ENCODE data around the gene CCDC74B.
"Not testable (repeated sequence)": the region's sequence is repeated elsewhere in the genome, so short reads cannot be mapped to it uniquely, and the experiment has no call there.

The CCDC74B gene

DNA sequence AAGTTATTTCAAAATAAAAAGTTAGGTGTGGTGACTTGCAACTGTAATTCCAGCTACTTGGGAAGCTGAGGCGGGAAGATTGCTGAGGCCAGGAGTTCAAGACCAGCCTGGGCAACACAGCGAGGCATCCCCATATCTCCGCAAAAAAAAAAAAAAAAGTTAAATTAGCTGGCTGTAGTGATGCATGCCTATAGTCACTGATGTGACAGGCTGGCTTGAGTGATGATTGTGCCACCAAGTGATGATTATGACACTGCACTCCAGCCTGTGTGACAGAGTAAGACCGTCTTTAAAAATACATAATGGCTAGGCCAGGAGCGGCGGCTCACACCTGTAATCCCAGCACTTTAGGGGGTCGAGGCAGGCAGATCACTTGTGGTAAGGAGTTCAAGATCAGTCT is 25.0 kb upstream of the CCDC74B start:
- no peaks in the 10 kb centered on the region for H4K20me1 ChIP-seq (ENCODE audit: insufficient read depth, low read length, poor library complexity, severe bottlenecking)
- H3K9me2 ChIP-seq (replicated peaks; ENCODE audit: low read depth, low read length) = no peaks in the 10 kb centered on the region
- H3F3A ChIP-seq (ENCODE audit: low read depth) = no peaks in the 10 kb centered on the region
- H3K4me1 ChIP-seq (ENCODE audit: insufficient read depth, low read length, poor library complexity, severe bottlenecking) = no peaks in the 10 kb centered on the region
- peaks cover 79% of the 10 kb centered on the region; the same call in 1 of the 2 replicates for H3K36me3 ChIP-seq (ENCODE audit: insufficient read depth, low read length)
- H3K9me3 ChIP-seq (ENCODE audit: insufficient read depth, low read depth, low read length) = no peaks in the 10 kb centered on the region
- no peak overlapping the region for H3K9ac ChIP-seq (ENCODE audit: low read depth, low read length, poor library complexity, severe bottlenecking)
- no peaks in the 10 kb centered on the region for H3K27me3 ChIP-seq (ENCODE audit: insufficient read depth, low read length, poor library complexity, severe bottlenecking)
- H3K4me2 ChIP-seq (ENCODE audit: low read depth, low read length, poor library complexity, severe bottlenecking) = no peak overlapping the region
- no peak overlapping the region for H2AFZ ChIP-seq (ENCODE audit: low read length)
- TF ChIP-seq CTCF (conservative IDR thresholded peaks at IDR 0.05; ENCODE audit: low read length) = no peak
- no peak for TF ChIP-seq EZH2phosphoT487 (IDR thresholded peaks at IDR 0.05; ENCODE audit: borderline replicate concordance)
- H3K4me3 ChIP-seq (ENCODE audit: low read length, poor library complexity, severe bottlenecking) = no peak overlapping the region
- H3K79me2 ChIP-seq (ENCODE audit: insufficient read depth, low read length) = no peaks in the 10 kb centered on the region

DNA sequence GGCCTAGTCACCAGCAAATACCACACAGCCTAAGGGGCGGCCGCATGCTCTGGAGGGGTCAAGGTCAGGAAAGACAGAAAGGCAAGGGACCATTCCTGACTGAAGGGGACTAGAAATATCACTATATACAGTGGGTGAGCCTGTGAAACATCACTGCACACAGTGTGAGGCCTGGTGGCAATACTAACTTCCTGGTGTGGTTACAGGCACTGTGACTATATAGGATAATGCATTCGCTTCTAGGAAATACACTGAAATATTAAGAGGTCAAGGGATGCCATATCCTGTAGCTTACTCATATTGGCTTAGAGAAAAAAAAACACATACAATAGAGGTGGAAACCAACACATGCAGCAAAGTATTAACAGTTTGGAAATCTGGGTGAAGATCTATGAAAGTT is 24.3 kb upstream of the CCDC74B start:
- not testable (repeated sequence) for H2AFZ ChIP-seq (ENCODE audit: low read length); H3K79me2 ChIP-seq (ENCODE audit: insufficient read depth, low read length); H4K20me1 ChIP-seq (ENCODE audit: insufficient read depth, low read length, poor library complexity, severe bottlenecking); H3F3A ChIP-seq (ENCODE audit: low read depth); H3K9ac ChIP-seq (ENCODE audit: low read depth, low read length, poor library complexity, severe bottlenecking); H3K4me1 ChIP-seq (ENCODE audit: insufficient read depth, low read length, poor library complexity, severe bottlenecking); H3K9me3 ChIP-seq (ENCODE audit: insufficient read depth, low read depth, low read length); H3K9me2 ChIP-seq (replicated peaks; ENCODE audit: low read depth, low read length); H3K27me3 ChIP-seq (ENCODE audit: insufficient read depth, low read length, poor library complexity, severe bottlenecking); H3K4me2 ChIP-seq (ENCODE audit: low read depth, low read length, poor library complexity, severe bottlenecking); H3K4me3 ChIP-seq (ENCODE audit: low read length, poor library complexity, severe bottlenecking)
- peaks cover 78% of the 10 kb centered on the region; the same call in 1 of the 2 replicates for H3K36me3 ChIP-seq (ENCODE audit: insufficient read depth, low read length)

DNA sequence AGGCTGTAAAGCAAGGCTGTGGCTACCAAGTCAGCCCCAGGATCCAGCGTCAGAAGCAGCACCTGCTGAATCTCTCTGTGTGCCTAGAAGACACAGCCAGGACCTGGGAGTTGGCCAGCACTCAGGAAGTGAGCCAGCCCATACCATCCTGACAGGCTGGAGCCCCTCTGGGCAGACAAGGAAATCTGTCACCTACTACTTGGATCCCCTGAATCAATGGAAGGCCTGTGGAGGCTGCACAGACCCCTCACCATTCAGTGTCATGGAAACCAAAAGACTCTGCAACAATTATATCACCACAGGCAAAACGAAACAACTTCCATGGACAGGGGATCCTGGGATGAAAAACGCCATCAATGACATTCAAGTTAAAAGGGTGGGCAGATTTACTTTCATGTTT is 21.7 kb upstream of the CCDC74B start:
- H3K27me3 ChIP-seq (ENCODE audit: insufficient read depth, low read length, poor library complexity, severe bottlenecking); H3F3A ChIP-seq (ENCODE audit: low read depth); H3K9me3 ChIP-seq (ENCODE audit: insufficient read depth, low read depth, low read length); H3K4me1 ChIP-seq (ENCODE audit: insufficient read depth, low read length, poor library complexity, severe bottlenecking); H4K20me1 ChIP-seq (ENCODE audit: insufficient read depth, low read length, poor library complexity, severe bottlenecking); H3K79me2 ChIP-seq (ENCODE audit: insufficient read depth, low read length); H3K9ac ChIP-seq (ENCODE audit: low read depth, low read length, poor library complexity, severe bottlenecking); H2AFZ ChIP-seq (ENCODE audit: low read length); H3K9me2 ChIP-seq (replicated peaks; ENCODE audit: low read depth, low read length); H3K4me3 ChIP-seq (ENCODE audit: low read length, poor library complexity, severe bottlenecking); H3K4me2 ChIP-seq (ENCODE audit: low read depth, low read length, poor library complexity, severe bottlenecking): not testable (repeated sequence)
- H3K36me3 ChIP-seq (ENCODE audit: insufficient read depth, low read length) = peaks cover 76% of the 10 kb centered on the region; the same call in 1 of the 2 replicates

- Histone ChIP-seq H3K4me3 (ENCODE audit: low read length, poor library complexity, severe bottlenecking) (no peak overlapping the region), H3F3A (ENCODE audit: low read depth) (no peaks in the 10 kb centered on the region), H4K20me1 (ENCODE audit: insufficient read depth, low read length, poor library complexity, severe bottlenecking) (no peaks in the 10 kb centered on the region)
Measured at GRCh38 chr2:130165293-130166016, 20.5 kb upstream of the CCDC74B start.

More at GRCh38 chr2:130165293-130166016, 20.5 kb upstream of the CCDC74B start:
- H3K27me3 ChIP-seq (ENCODE audit: insufficient read depth, low read length, poor library complexity, severe bottlenecking) = no peaks in the 10 kb centered on the region
- H3K4me1 ChIP-seq (ENCODE audit: insufficient read depth, low read length, poor library complexity, severe bottlenecking) = no peaks in the 10 kb centered on the region
- TF ChIP-seq CTCF (conservative IDR thresholded peaks at IDR 0.05; ENCODE audit: low read length) (no peak), EZH2phosphoT487 (IDR thresholded peaks at IDR 0.05; ENCODE audit: borderline replicate concordance) (no peak)
- no peak overlapping the region for H3K9ac ChIP-seq (ENCODE audit: low read depth, low read length, poor library complexity, severe bottlenecking)
- peaks cover 68% of the 10 kb centered on the region; the same call in 1 of the 2 replicates for H3K36me3 ChIP-seq (ENCODE audit: insufficient read depth, low read length)
- no peaks in the 10 kb centered on the region for H3K9me2 ChIP-seq (replicated peaks; ENCODE audit: low read depth, low read length)
- no peaks in the 10 kb centered on the region for H3K9me3 ChIP-seq (ENCODE audit: insufficient read depth, low read depth, low read length)
- H3K79me2 ChIP-seq (ENCODE audit: insufficient read depth, low read length) = no peaks in the 10 kb centered on the region
- H2AFZ ChIP-seq (ENCODE audit: low read length) = no peak overlapping the region
- no peak overlapping the region for H3K4me2 ChIP-seq (ENCODE audit: low read depth, low read length, poor library complexity, severe bottlenecking)

All from Loucy (cell line).